OCI-LY1 (cell line): ENCODE data around the gene PRRC1.
"Not testable (repeated sequence)": the region's sequence is repeated elsewhere in the genome, so short reads cannot be mapped to it uniquely, and the experiment has no call there.

Experiments
- H2AFZ ChIP-seq: fragments of 200-600 bp; sonication (generic), shearing (Covaris generic); 2 replicates; pipeline ENCODE4 v1.6.0; 2014; ENCODE audit warnings: antibody characterized with exemption, mild to moderate bottlenecking, low read length
- H3F3A ChIP-seq: fragments of 200-600 bp; sonication (generic), shearing (Covaris generic); 2 replicates; pipeline ENCODE4 v1.6.0; 2014; ENCODE audit warnings: mild to moderate bottlenecking, antibody characterized with exemption, low read length, moderate library complexity; ENCODE audit not compliant: insufficient read depth
- H3K27ac ChIP-seq: fragments of 200-600 bp; sonication (generic); 2 replicates; pipeline ENCODE4 v1.5.1; 2014; ENCODE audit warnings: low read length, mixed run types, mild to moderate bottlenecking, low read depth; ENCODE audit not compliant: poor library complexity, severe bottlenecking
- H3K27me3 ChIP-seq: fragments of 200-600 bp; sonication (generic); 2 replicates; pipeline ENCODE4 v1.6.0; 2014; ENCODE audit warnings: antibody characterized with exemption, mild to moderate bottlenecking, low read length, moderate library complexity; ENCODE audit not compliant: insufficient read depth
- H3K36me3 ChIP-seq: fragments of 200-600 bp; sonication (generic); 2 replicates; pipeline ENCODE4 v1.6.1; 2014; ENCODE audit warnings: mild to moderate bottlenecking, antibody characterized with exemption, low read length, moderate library complexity, mixed read lengths; ENCODE audit not compliant: insufficient read depth
- H3K4me1 ChIP-seq: fragments of 200-600 bp; sonication (generic); 2 replicates; pipeline ENCODE4 v1.5.1; 2014; ENCODE audit warnings: mild to moderate bottlenecking, low read length, moderate library complexity; ENCODE audit not compliant: insufficient read depth, severe bottlenecking
- H3K4me2 ChIP-seq: fragments of 200-600 bp; sonication (generic), shearing (Covaris generic); 2 replicates; pipeline ENCODE4 v1.6.1; 2014; ENCODE audit warnings: low read length
- H3K4me3 ChIP-seq: fragments of 200-600 bp; sonication (generic); 2 replicates; pipeline ENCODE4 v1.5.1; 2014; ENCODE audit warnings: low read length, low read depth, mild to moderate bottlenecking, mixed read lengths; ENCODE audit not compliant: poor library complexity, severe bottlenecking
- H3K79me2 ChIP-seq: fragments of 200-600 bp; shearing (Covaris generic); 2 replicates; pipeline ENCODE4 v1.6.1; 2016; ENCODE audit warnings: mixed run types, low read length, mixed read lengths; ENCODE audit not compliant: insufficient read depth
- H3K9ac ChIP-seq: fragments of 200-600 bp; sonication (generic), shearing (Covaris generic); 2 replicates; pipeline ENCODE4 v1.6.1; 2014; ENCODE audit warnings: mild to moderate bottlenecking, low read length, mixed read lengths
- H3K9me2 ChIP-seq: fragments of 200-600 bp; sonication (generic), shearing (Covaris generic); 2 replicates; pipeline ENCODE4 v1.6.1; 2014; ENCODE audit warnings: low read depth, mild to moderate bottlenecking, low read length, mixed read lengths
- H3K9me3 ChIP-seq: fragments of 200-600 bp; shearing (Covaris generic); 2 replicates; pipeline ENCODE4 v1.6.1; 2014; ENCODE audit warnings: low read length, mixed read lengths
- H4K20me1 ChIP-seq: fragments of 200-600 bp; sonication (generic), shearing (Covaris generic); 2 replicates; pipeline ENCODE4 v1.6.0; 2016; ENCODE audit warnings: mild to moderate bottlenecking, low read length; ENCODE audit not compliant: insufficient read depth
- EZH2 ChIP-seq: fragments of 200-600 bp; sonication (generic), shearing (Covaris generic); IDR thresholded peaks from 2 replicates; pipeline ENCODE4 v1.8.0; 2017; ENCODE audit warnings: borderline replicate concordance, mixed run types, mild to moderate bottlenecking, antibody characterized with exemption, low read length, moderate library complexity, mixed read lengths
- TF ChIP-seq, protein P1 (sequence below): fragments of 200-600 bp; sonication (generic), shearing (Covaris generic); IDR thresholded peaks from 2 replicates; pipeline ENCODE4 v1.5.1; 2017; ENCODE audit warnings: mild to moderate bottlenecking, antibody characterized with exemption, low read length, moderate library complexity, mixed read lengths

Gene PRRC1

DNA sequence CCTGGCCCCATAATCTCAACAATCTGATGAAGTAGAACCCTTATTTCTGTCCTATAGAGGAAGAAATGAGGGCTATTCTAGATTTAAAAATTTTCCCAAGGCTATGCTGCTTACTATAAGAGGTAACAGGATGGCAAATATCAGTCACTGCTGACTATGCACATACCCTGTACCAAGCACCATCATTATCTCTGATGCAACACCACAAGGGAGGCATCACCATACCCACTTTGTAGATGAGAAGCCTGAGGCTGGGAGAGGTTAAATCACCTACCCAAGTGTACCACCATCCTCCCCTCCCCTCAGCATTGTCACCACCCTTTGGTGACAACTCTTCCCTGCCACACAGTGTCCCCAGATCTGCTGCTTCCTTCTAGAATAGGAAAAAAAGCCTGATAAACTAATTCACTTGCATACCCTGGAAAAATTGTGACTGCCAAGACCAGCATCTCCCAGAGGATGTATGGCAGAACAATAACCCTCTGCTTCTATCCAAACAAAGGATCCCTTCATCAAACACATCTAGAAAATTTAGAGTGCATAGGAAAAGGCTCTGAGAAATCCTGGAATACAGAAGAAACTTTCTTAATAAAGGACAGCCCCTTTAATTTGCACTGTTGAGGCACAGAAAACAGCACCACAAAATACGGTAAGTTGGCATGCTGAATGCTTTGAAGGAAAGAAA is 48.3 kb downstream of the PRRC1 start:
- Histone ChIP-seq H3F3A (no peaks in the 10 kb centered on the region), H3K4me3 (peak overlapping the region; percentile 0), H3K79me2 (0 out of 2 replicates have a peak, but pooled peaks cover 7% of the 10 kb centered on the region), H3K9ac (no peak overlapping the region; the same call in 1 of the 2 replicates), H3K9me3 (no peaks in the 10 kb centered on the region), H3K27me3 (no peaks in the 10 kb centered on the region), H4K20me1 (no peaks in the 10 kb centered on the region), H3K4me2 (peak overlapping the region; percentile 60; the same call in 1 of the 2 replicates), H3K4me1 (peaks cover 72% of the 10 kb centered on the region), H2AFZ (no peak overlapping the region), H3K9me2 (no peaks in the 10 kb centered on the region), H3K27ac (peak overlapping the region; percentile 68), H3K36me3 (no peaks in the 10 kb centered on the region)
- TF ChIP-seq EZH2, result no peak
- TF ChIP-seq, protein P1, sequence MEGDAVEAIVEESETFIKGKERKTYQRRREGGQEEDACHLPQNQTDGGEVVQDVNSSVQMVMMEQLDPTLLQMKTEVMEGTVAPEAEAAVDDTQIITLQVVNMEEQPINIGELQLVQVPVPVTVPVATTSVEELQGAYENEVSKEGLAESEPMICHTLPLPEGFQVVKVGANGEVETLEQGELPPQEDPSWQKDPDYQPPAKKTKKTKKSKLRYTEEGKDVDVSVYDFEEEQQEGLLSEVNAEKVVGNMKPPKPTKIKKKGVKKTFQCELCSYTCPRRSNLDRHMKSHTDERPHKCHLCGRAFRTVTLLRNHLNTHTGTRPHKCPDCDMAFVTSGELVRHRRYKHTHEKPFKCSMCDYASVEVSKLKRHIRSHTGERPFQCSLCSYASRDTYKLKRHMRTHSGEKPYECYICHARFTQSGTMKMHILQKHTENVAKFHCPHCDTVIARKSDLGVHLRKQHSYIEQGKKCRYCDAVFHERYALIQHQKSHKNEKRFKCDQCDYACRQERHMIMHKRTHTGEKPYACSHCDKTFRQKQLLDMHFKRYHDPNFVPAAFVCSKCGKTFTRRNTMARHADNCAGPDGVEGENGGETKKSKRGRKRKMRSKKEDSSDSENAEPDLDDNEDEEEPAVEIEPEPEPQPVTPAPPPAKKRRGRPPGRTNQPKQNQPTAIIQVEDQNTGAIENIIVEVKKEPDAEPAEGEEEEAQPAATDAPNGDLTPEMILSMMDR, result no peak

DNA sequence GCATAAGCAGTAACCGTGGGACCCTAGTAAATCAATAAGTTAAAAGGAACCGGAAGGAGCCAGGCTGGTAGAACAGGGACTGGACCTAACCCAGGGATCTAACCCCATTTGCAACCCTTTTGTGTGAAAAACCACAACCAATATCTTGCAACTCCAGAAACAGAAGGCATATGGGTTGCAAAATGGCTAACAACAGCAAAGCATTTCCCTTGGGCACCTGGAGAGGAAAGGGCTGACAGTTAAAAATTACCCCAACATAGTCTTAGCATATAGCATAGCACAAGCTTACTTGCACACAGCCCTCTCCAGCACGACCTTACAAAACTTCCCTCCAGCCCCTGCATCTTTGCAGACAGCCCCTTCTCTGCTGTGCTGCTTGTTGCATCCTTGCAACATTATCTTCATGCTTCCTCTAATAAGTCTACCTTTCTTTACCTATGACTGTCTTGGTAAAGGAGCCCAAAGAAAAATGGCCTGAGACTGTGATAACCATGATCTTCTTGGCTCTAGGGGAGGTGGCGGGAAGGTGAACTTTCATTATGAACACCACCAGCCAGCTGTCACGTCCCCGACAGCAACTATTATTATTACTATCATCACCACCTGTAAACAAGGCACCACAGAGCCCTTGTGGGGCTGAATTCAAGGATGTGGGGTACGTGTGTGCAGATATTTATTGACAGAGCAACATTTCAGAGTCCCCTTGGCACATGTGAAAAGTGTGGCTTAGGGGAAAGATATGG is 49.8 kb downstream of the PRRC1 start:
- Histone ChIP-seq H3K4me2 (peak overlapping the region; percentile 60), H3F3A (no peaks in the 10 kb centered on the region), H3K9me2 (no peaks in the 10 kb centered on the region), H3K4me1 (peaks cover 87% of the 10 kb centered on the region), H3K79me2 (0 out of 2 replicates have a peak, but pooled peaks cover 7% of the 10 kb centered on the region), H3K27me3 (no peaks in the 10 kb centered on the region), H3K36me3 (no peaks in the 10 kb centered on the region), H4K20me1 (no peaks in the 10 kb centered on the region), H3K4me3 (peak overlapping the region; percentile 51), H3K9ac (peak overlapping the region; percentile 59; the same call in 1 of the 2 replicates), H3K9me3 (no peaks in the 10 kb centered on the region), H2AFZ (no peak overlapping the region), H3K27ac (peak overlapping the region; percentile 68)
- TF ChIP-seq, protein P1, result no peak
- no peak for TF ChIP-seq EZH2

GRCh38 chr5:127568166-127568565 is 50.7 kb downstream of the PRRC1 start:
- TF ChIP-seq, protein P1, result no peak
- Histone ChIP-seq H3K27ac (peak overlapping the region; percentile 68), H3F3A (no peaks in the 10 kb centered on the region), H3K9ac (peak overlapping the region; percentile 59; the same call in 1 of the 2 replicates), H2AFZ (no peak overlapping the region), H3K4me3 (peak overlapping the region; percentile 51), H3K4me1 (peaks cover 87% of the 10 kb centered on the region), H3K79me2 (0 out of 2 replicates have a peak, but pooled peaks cover 7% of the 10 kb centered on the region), H3K4me2 (peak overlapping the region; percentile 60), H4K20me1 (no peaks in the 10 kb centered on the region), H3K36me3 (no peaks in the 10 kb centered on the region), H3K9me3 (no peaks in the 10 kb centered on the region), H3K9me2 (no peaks in the 10 kb centered on the region), H3K27me3 (no peaks in the 10 kb centered on the region)

DNA sequence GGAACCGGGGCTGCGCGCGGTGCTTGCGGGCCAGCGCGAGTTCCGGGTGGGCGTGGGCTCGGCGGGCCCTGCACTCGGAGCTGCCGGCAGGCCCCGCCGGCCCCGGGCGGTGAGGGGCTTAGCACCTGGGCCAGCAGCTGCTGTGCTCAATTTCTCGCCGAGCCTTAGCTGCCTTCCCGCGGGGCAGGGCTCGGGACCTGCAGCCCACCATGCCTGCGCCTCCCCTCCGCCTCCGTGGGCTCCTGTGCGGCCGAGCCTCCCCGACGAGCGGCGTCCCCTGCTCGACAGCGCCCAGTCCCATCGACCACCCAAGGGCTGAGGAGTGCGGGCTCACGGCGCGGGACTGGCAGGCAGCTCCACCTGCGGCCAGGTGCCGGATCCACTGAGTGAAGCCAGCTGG is 52.0 kb downstream of the PRRC1 start:
- not testable (repeated sequence) for H2AFZ ChIP-seq, H3K27ac ChIP-seq, H3K79me2 ChIP-seq, H4K20me1 ChIP-seq, H3K9me3 ChIP-seq, H3F3A ChIP-seq, H3K36me3 ChIP-seq, H3K9me2 ChIP-seq, H3K27me3 ChIP-seq
- Histone ChIP-seq H3K4me3 (peak overlapping the region; percentile 51), H3K9ac (peak overlapping the region; percentile 59), H3K4me1 (peaks cover 81% of the 10 kb centered on the region), H3K4me2 (peak overlapping the region; percentile 60; the same call in 1 of the 2 replicates)
